Superior temporal gyrus (tissue), 1 donor: ENCODE results near the gene MAST4.

Experiments used
- DNase-seq: peaks from one replicate; pipeline ENCODE4 v3.0.0-alpha.2; 2016; ENCODE audit errors: extremely low spot score

Gene MAST4

DNA sequence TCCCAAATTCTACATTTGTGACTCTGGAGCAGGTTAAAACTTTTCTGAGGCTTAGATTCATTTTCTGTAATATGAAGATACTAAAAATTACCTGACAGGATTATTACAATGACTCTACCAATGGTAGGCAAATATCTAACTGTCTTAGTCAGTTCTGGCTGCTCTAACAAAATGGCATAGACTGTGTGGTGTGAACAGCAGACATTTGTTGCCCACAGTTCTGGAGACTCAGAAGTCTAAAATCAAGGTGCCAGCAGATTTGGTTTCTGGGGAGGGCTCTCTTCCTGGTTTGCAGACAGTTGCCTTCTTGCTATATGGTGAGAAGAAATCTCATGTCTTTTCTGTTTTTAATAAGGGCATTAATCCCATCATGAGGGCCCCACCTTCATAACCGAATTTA is 245.1 kb downstream of the MAST4 start:
- no peak for DNase-seq

DNA sequence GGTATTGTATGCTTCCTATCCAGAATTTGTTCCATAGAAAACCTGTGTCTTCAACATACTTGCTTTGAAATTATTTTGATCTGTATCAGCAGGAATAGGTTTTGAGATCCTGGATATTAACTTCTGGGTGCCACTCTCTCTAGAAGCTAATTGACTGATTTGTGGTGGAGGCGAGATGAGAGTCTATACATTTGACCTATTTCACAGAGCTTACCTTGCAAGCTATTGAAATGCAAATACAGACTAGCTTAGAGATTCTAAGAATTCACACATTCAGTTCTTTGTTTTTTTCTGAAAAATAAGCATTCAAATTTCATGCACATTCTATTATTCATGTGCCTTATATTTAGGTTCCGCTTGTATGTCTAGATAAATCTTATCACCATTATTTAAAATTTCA is 246.3 kb downstream of the MAST4 start:
- DNase-seq: no peak

DNA sequence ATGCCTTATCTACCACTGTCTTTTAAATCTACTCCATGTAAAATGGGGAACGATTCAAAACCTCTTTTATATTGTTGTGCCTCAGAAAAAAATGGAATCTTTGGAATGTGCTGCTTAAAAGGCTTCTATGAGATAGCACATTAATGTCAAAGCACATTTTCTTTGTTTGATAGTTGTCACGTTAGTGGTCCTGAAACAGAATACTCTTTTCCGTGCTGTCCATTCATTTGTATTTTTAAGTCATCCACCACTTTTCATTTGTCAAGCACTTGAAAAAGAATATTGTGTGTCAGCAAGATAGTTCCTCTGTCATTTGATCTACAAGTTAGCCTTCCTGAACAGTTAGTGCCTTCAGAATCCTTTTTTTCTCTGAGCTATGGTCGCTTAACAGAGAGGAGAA is 246.9 kb downstream of the MAST4 start:
- DNase-seq: no peak

DNA sequence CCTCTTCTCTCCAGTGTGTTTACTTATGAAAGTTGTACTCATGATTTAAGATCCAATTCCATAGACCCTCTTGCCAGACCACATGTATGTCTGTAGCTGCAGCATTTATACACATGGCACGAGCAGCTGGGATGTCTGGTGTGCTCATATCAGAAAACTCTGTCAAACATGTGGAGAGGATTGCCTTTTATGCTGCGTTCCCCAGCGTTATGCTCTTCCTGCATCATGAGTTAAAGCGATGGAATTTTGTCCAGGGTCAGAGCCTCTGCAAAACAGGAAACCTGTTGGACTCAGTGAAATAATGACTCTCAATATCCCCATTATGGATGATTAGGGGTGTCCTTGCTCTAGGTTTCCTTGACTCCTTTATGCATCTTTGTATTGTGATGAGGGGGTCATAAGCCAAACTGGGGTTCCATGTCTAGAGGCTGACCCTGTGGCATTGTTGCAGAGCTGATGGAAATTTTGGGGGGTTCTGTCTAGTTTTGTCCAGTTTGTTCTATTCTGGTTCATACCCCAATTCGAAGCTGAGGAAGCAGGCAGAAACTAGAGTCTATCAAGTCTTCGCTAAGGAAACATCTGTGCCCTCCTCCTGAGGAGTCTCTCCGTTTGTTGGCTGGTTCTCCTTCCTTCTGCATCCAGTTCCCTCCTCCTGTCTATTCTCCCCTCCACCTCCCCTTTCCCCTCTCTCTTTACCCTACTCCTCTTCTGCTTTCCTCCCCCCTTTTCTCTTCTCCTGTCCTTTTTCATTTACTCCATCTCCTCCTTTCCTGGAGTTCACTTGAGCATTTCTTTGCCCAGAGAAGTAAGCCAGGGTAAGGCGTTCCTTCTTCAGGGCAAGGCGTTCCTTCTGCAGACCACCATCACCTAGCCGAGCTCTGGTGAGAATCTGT is 252.8 kb downstream of the MAST4 start:
- no peak for DNase-seq

DNA sequence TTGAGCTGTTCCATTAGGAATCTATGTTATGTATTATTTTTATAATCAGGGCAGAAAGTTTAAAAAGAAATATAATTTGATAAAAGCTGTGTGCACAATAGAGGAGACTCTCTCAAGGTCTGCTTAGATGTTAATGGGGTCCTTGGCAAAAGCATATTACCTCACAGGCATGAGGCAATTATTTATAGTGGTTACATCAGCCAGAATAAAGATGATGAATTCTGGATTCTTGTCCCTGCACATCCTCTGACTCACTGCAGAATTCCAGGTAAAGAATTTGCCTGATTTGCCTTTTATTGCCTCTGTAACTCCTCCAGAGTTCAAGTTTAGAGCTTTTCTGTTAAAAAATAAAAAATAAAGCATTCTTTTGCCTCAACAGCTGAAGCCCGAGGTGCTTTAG is 253.6 kb downstream of the MAST4 start:
- no peak for DNase-seq

GRCh38 chr5:66850354-66851075 is 254.3 kb downstream of the MAST4 start:
- no peak for DNase-seq

- no peak for DNase-seq
Observed at GRCh38 chr5:66851306-66851705, 255.1 kb downstream of the MAST4 start.

DNA sequence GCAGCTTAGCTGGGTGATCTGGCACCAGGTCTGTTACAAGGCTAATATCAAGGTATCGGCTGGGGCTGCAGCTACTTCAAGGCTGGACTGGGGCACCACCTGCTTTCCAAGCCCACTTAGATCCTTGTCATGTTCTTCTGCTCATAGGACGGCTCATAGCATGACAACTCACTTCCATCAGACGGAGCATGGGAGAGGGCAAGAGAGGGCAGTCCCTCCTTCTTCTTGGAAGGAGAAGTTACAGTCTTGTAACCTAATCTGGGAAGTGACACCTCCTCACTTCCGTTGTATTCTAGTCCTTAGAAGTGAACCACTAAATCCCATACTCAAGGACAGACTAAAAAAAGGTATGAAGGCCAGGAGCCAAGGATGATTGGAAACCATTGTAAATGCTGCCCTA is 258.2 kb downstream of the MAST4 start:
- no peak for DNase-seq

DNA sequence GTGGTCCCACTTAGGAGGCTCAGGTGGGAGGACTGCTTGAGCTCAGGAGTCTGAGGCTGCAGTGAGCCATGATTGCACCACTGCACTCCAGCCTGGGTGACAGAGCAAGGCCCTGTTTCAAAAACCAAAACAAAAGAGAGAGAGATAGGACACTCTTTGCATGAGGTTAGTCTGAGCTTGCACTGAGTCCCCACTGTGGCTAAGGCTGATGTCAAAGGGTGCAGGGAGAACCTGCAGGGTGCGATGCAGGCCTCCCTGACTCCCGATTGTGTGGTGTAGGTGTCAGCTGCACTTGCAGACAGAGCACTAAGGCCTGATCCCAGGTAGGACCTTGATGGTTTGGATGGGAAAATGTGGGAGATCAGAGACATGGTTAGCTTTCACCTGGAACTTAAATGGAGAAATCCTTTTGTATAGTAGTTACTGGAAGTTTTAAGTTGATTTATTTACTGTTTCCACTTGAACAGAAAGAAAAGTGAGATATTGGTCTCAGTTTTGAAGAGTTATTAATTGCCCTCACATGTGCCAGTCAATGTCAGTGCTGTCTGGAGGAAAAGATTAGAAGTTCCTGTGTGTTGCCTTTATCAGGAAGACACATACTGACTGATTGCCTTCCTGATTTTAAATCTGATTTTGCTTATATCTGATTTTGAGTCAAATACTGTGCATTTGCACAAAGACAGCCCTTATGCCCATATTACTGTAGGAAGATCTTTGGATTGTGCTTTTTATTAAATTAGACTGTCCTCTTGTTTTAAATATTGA is 260.0 kb downstream of the MAST4 start:
- DNase-seq: no peak

GRCh38 chr5:66859526-66859925 is 263.3 kb downstream of the MAST4 start:
- DNase-seq: no peak

- no peak for DNase-seq
Observed at GRCh38 chr5:66860199-66860975, 264.2 kb downstream of the MAST4 start.

- no peak for DNase-seq
Observed at GRCh38 chr5:66861402-66861801, 265.2 kb downstream of the MAST4 start.

DNA sequence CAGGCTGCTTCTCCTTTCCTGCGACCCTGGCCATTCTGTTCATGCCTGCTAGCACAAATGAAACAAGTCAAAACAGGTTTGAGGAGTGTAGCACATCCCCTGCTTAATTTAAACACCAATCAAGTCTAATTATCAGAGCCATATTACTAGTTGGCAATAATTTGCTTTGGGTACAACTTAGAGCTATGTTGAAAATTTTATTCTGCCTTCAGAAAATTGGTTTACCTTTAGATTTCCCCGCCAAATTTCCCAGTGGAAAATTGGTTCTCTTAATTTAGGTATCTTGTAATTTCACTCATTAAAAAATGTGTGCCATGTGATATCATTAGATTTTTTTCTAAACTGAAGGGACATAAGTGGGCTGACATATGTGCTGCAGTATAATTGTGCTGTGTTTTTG is 265.8 kb downstream of the MAST4 start:
- DNase-seq: no peak

- DNase-seq: no peak
Observed at GRCh38 chr5:66863243-66864170, 267.3 kb downstream of the MAST4 start.

DNA sequence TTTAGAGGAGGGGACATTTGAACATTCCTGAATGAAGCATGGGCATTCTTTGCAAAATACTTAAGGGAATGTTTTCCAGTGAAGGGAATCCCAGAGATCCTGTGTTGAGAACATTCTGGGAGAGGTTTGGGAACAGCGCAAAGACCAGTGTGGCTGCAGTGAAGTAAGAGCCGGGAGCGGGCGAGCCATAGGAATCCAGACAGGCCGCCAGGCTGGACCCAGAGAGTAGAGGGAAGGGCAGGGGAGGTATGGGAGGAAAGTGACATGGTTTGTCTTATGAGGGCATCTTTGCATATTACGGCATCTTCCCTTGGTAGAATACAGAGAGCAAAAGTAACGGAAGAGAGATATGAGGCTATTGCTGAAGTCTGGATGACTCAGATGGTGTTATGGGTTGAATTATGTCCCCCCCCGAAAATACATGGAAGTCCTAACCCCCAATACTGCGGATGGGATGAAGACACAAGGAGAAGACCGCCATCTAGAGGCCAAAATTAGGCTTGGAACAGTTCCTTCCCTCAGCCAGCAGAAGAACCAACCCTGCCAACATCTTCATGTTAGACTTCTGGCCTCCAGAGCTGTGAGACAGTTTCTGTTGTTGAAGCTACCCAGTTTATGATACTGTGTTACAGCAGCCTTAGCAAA is 268.2 kb downstream of the MAST4 start:
- no peak for DNase-seq

DNA sequence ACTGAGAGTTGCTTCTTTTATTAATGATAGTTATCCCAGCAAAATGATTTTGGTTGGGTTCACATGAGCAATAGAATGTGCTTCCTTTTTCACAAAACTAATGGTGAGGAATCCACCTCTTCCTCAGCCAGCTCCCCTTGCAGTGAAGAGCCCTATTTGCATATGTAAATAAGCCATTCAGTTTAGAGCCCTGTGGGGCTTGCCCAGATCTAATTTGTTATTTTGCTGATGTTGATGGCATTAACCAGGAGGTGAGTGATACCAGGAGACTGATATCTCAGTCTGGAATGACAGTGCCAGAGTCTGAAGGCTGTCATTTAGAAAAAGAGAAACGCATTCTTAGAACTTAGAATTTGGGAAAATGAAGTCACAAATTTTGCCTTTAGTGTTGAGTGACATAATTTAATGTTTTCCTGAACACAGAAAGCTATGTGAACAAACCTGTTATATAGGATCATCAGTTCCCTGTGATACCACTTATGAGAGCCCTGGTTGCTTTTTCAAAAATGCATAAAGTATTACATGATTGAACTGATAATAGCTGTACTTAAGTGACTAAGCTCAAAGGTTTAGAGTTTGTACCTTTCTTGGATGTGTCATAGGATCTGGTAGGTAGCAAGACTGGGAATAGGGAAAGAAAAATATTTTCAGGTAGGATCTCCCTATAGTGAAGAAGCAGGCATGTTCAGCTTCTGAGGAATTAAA is 271.6 kb downstream of the MAST4 start:
- no peak for DNase-seq

GRCh38 chr5:66869347-66869746 is 273.2 kb downstream of the MAST4 start:
- DNase-seq: no peak

DNA sequence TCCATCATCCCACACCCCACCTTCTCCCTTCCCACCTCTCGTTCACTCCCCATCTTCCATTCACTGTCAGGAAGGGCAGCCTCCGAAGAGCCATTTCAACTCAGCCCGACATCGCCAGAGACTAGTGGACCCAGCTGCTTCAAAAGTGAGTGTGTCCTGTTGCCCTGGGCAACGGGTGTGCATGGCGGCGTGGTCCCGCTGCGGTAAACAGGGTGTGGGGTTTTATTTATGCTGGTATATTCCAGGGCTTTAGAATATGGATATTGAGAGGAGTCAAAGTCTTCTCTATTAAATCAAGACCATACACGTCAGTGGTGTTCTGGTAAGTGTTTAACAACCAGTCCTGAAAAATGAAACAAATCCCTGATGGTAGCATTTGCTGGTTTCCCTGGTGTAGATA is 274.5 kb downstream of the MAST4 start:
- no peak for DNase-seq

DNA sequence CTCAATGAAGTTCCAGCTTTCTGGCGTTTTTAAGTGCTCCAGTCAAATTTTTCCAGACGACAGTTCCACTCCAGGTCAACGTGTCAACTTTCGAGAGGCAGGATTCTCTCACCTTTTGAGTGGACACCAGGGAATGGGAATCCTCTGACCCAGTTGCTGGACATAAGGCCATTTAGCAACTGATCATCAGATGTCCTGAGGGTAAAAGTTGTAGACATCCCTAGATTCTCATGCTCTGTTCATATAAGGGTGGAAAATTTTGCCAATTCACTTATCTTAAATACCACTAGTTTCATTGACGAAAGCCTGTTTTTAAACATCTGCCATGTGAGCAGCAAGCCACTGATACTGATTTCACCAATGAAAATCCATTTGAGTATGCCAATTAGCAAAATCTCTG is 275.5 kb downstream of the MAST4 start:
- no peak for DNase-seq
